GM19043 (cell line): Measurements from ENCODE around the gene LRRC25.
"Not testable (repeated sequence)": the region's sequence is repeated elsewhere in the genome, so short reads cannot be mapped to it uniquely, and the experiment has no call there.

Experiments
- ATAC-seq: cut with Tn5 transposase; IDR thresholded peaks from one replicate; pipeline ENCODE4 v1.9.1; 2021; ENCODE audit warnings: low read depth; ENCODE audit not compliant: unreplicated experiment

The LRRC25 gene

DNA sequence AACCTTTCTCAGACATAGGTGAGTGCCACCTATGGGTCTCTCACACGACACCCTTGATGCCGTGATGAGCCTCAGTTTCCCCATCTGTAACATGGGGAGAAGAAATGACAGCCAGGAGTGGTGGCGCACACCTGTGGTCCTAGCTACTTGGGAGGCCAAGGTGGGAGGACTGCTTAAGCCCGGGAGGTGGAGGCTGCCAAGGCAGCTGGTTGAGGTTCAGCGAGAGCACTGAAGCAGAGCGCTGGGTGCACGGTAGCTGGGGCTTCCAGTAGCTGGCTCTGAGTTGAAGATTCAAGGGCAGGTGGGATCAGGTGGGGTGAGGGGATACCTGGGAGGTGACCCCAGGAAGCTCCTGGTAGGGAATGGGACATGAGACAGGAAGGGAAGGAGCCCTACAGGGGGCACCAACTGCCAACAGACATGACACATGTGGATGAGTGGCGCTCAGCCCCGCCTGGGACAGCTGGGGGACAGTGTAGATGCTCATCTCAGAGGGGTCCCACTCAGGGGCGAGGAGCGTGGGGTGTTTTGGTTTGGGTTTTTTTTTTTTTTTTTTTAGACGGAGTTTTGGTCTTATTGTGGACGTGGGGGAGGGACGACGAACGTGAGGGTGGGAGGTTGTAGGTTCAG, 15.3 kb upstream of the LRRC25 start:
- ATAC-seq = no peak

GRCh38 chr19:18408053-18408476, 10.6 kb upstream of the LRRC25 start:
- ATAC-seq = peak; percentile 57

DNA sequence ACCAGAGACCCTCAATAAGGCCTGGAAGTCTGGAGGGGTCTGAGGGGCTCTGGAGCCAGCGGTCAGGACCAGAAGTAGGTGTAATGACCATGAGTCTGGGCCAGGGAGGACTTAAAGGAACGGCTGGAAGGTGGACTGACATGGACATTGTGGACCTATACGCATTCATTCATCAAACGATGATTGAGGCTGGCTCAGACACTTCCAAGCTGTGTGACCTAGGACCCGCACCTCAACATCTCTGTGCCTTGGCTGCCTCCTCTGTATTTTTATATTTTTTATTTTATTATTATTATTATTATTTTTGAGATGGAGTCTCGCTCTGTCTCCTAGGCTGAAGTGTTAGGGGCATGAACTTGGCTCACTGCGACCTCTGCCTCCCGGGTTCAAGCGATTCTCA, 9.3 kb upstream of the LRRC25 start:
- no peak for ATAC-seq

- not testable (repeated sequence) for ATAC-seq
Measured at GRCh38 chr19:18405754-18406153, 8.3 kb upstream of the LRRC25 start.

- ATAC-seq = not testable (repeated sequence)
Measured at GRCh38 chr19:18402455-18403248, 5.2 kb upstream of the LRRC25 start.

DNA sequence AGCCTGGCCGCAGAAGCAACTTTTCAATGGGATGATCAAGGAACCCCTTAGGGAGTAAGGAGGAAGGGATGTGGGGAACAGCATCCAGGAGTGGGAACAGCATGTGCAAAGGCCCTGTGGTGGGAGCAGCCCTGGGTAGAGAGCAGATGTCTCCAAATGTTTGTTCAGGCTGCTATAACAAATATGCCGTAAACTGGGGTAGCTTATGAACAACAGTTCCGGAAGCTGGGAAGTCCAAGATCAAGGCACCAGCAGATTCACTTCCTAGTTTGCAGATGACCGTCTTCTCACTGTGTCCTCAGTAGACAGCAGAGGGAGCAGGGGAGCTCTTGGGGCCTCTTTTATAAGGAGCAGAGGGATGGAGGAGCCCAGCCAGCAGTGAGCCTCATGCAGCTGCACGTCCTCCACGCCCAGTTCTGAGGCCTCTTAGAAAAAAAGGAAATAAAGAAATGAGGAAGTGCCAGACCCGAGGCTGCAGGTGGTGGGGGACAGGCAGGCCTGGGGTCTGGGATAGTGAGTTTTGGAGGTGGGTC, 4.2 kb upstream of the LRRC25 start:
- ATAC-seq = no peak

GRCh38 chr19:18399008-18399407, 1.6 kb upstream of the LRRC25 start:
- no peak for ATAC-seq

GRCh38 chr19:18396471-18397241, 766 bp downstream of the LRRC25 start:
- ATAC-seq = no peak

GRCh38 chr19:18393836-18394235, 3.6 kb downstream of the LRRC25 start:
- no peak for ATAC-seq

DNA sequence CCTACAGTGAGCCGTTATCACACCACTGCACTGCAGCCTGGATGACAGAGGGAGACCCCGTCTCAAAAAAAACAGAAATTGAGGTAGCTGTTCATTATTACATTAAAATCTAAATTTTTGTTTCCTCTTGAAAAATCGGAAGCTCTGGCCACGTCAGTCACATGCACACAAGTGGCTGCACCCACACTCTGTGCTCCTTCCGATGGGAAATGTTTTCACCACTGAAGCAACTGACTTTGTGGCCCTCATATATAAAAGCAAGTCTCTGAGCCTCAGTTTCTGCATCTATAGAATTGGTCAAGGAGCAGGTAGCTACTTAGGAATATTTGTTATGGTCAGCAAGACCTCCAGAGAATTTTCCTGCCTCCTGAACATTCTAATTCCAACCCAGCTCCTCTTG, 4.5 kb downstream of the LRRC25 start:
- no peak for ATAC-seq

DNA sequence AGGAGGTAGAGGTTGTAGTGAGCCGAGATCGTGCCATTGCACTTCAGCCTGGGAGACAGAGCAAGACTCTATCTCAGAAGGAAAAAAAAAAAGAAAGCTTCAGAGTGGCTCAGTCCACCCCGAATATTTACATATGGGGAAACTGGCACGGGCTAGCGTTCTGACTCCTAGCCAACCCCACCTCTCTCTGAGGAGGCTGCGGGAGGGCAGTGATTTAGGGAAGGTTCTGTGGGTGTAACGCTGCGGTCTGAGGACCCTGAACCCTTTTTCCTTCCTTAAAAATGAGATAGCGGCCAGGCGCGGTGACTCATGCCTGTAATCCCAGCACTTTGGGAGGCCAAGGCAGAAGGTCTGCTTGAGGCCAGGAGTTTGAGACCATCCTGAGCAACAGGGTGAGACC, 5.0 kb downstream of the LRRC25 start:
- no peak for ATAC-seq

GRCh38 chr19:18391509-18392075, 5.8 kb downstream of the LRRC25 start:
- no peak for ATAC-seq

- no peak for ATAC-seq
Measured at GRCh38 chr19:18390065-18390907, 7.1 kb downstream of the LRRC25 start.

DNA sequence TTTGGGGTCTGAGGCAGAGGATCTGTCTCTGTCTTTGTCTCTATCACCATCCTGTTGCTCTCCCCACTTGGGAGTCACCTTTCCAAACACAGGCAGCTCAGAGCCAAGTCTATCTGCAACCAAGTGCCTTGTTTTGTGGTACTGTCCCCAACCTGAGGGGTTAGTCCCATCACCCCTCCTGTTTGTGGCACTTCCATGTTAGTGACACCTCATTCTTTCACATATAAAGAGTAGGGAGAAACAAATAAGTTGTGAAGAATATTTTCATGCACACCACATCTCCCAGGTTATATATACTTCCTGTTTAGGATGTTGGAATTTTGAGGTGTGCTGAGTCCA, 7.7 kb downstream of the LRRC25 start:
- no peak for ATAC-seq

GRCh38 chr19:18388960-18389725, 8.3 kb downstream of the LRRC25 start:
- no peak for ATAC-seq

- ATAC-seq = peak; percentile 71
Measured at GRCh38 chr19:18388100-18388959, 9.1 kb downstream of the LRRC25 start.

DNA sequence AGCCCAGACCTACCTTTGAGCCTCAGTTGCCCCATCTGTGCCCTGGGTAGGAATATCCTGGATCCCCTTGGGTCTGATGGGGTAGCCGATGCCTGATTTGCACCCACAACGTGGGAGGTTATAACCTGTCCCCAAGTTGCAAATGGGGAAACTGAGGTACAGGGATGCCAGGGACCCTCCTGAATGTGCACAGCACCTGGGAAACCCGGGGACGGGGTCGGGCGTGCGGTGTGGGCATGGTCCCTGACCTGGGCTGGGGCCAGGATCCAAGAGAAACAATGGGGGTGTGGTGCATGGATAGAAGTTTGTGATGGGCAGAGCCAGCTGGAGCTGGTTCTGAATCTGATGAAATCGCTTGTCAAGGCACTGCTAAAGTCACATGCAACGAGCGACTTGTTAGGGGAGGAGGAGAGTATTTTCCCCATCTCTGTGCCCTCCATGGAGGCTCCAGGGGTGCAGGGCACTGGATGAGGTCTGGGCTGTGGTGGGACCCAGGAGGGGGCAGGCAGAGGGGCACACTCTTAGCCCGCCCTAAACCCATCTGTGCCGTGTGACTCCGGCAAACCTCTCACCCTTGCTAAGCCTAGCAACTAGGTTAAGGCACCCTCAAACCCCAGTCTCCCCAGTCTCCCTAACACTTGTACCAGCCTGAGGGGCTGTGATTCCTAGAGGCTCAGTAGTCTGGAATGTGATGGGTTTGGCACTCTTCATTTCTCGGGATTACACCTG, 10.7 kb downstream of the LRRC25 start:
- ATAC-seq = no peak
